Mesendoderm (in vitro differentiated cells): ENCODE measurements around the gene KDM5C.

ENCODE experiments used
- DNase-seq: peaks from one replicate; pipeline ENCODE4 v3.0.0; 2013
- H2AK5ac ChIP-seq: 2 replicates; pipeline ENCODE4 v1.6.1; 2013; ENCODE audit warnings: low read length, inconsistent platforms
- H2BK120ac ChIP-seq: 2 replicates; pipeline ENCODE4 v1.6.1; 2013; ENCODE audit warnings: low read depth, mild to moderate bottlenecking, low read length, moderate library complexity, mixed read lengths
- H2BK15ac ChIP-seq: replicated peaks from 2 replicates; pipeline ENCODE4 v1.6.1; 2013; ENCODE audit warnings: low read depth, mild to moderate bottlenecking, moderate library complexity
- H2BK5ac ChIP-seq: 2 replicates; pipeline ENCODE4 v1.6.1; 2013; ENCODE audit warnings: low read length, inconsistent platforms
- H3K18ac ChIP-seq: 2 replicates; pipeline ENCODE4 v1.6.1; 2013; ENCODE audit warnings: mild to moderate bottlenecking, low read length, mixed read lengths
- H3K23ac ChIP-seq: one replicate; pipeline ENCODE4 v1.6.1; 2013; ENCODE audit warnings: low read length
- H3K27ac ChIP-seq: 2 replicates; pipeline ENCODE4 v1.5.1; 2013; ENCODE audit warnings: low read depth, mild to moderate bottlenecking, inconsistent platforms, low read length, moderate library complexity
- H3K27me3 ChIP-seq: 2 replicates; pipeline ENCODE4 v1.6.1; 2013; ENCODE audit warnings: low read length, control low read depth, mild to moderate bottlenecking, inconsistent platforms; ENCODE audit not compliant: insufficient read depth, poor library complexity
- H3K36me3 ChIP-seq: 2 replicates; pipeline ENCODE4 v1.6.1; 2013; ENCODE audit warnings: low read length, inconsistent platforms; ENCODE audit not compliant: control insufficient read depth, insufficient read depth
- H3K4ac ChIP-seq: one replicate; pipeline ENCODE4 v1.6.1; 2013; ENCODE audit warnings: low read depth, mild to moderate bottlenecking, low read length, moderate library complexity
- H3K4me1 ChIP-seq: 2 replicates; pipeline ENCODE4 v1.6.1; 2013; ENCODE audit warnings: low read depth, low read length, inconsistent platforms; ENCODE audit not compliant: control insufficient read depth
- H3K4me2 ChIP-seq: 2 replicates; pipeline ENCODE4 v1.6.1; 2013; ENCODE audit warnings: low read length
- H3K4me3 ChIP-seq: 2 replicates; pipeline ENCODE4 v1.5.1; 2013; ENCODE audit warnings: mild to moderate bottlenecking, low read length
- H3K56ac ChIP-seq: one replicate; pipeline ENCODE4 v1.6.1; 2013; ENCODE audit warnings: low read length
- H3K79me1 ChIP-seq: 2 replicates; pipeline ENCODE4 v1.6.1; 2013; ENCODE audit warnings: low read length, inconsistent platforms
- H3K79me2 ChIP-seq: 2 replicates; pipeline ENCODE4 v1.6.1; 2013; ENCODE audit warnings: mild to moderate bottlenecking, low read length; ENCODE audit not compliant: control insufficient read depth, insufficient read depth
- H3K9ac ChIP-seq: 2 replicates; pipeline ENCODE4 v1.6.1; 2013; ENCODE audit warnings: low read length, inconsistent platforms
- H4K5ac ChIP-seq: one replicate; pipeline ENCODE4 v1.6.1; 2013; ENCODE audit warnings: low read length
- H4K8ac ChIP-seq: one replicate; pipeline ENCODE4 v1.6.1; 2013; ENCODE audit warnings: low read depth, mild to moderate bottlenecking, control low read depth, low read length, moderate library complexity
- WGBS: extraction: QIAGEN DNeasy Blood & Tissue Kit; methylation state at CpG from one replicate; pipeline ENCODE4 v1.1.7; 2013; ENCODE audit warnings: low lambda C conversion rate, missing lambda C conversion rate; ENCODE audit not compliant: insufficient coverage; ENCODE audit errors: extremely low coverage; 5-methylcytosine and 5-hydroxymethylcytosine counted together

KDM5C gene

DNA sequence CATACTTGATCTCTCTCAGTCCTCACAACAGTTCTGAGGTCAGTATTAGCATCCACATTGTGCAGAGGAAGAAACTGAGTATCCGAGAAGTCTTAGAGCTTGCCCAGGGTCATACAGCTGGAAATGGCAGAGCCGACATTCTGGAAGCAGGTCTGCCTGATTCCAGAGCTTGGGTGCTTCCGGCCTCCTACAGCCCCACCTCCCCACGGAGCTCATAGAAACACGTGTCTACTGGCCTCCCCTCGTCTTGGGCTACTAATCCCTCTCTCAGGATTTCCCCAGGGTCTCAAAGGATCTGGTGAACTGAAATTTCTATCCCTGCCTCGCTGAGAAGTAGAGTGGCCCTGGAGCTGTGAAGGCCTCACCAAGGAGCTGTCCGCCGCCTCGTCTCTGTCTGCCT, 12.0 kb upstream of the KDM5C start:
- DNase-seq: no peak
- WGBS: no CpG with 5 or more reads among the region's 10 CpGs
- no peak overlapping the region for H3K18ac ChIP-seq

DNA sequence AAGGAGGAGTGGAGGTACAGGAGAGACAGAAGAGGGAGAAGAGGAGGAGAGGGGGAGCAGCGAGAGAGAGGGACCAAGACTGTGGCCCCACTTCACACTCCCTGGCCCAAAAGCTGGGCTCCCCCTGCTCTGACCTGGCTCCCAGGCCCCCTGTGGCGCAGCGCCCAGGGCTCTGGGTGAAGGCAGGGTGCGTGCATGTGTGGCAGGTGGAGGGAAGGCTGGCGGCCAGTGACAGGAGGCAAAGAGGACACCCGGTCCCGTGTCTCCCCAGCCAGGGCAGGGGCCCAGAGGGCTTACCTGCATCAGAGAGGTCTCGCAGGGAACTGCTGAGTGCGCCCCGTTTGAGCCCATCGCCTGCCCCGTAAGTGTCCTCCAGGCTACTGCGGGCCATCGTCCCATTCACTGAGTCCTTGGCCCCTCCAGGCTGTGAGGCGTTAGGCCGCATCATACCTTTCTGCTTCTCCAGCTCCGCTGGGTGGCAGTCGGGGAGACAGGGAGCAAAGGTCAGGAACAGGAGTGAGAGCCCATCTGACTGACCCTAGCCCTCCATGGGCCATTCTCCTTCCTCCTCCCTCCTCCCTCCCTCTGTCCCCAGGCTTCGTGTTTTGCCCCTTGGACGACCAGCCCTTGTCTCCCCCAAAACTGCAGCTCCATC, 11.1 kb upstream of the KDM5C start:
- Histone ChIP-seq H3K4ac (no peak overlapping the region), H2AK5ac (no peak overlapping the region), H3K79me1 (no peaks in the 10 kb centered on the region), H3K36me3 (no peaks in the 10 kb centered on the region), H4K5ac (no peak overlapping the region), H3K4me1 (no peaks in the 10 kb centered on the region), H4K8ac (no peak overlapping the region), H2BK5ac (no peak overlapping the region), H3K79me2 (no peaks in the 10 kb centered on the region), H3K27ac (no peak overlapping the region), H3K27me3 (no peaks in the 10 kb centered on the region), H3K56ac (no peak overlapping the region), H3K18ac (no peak overlapping the region), H2BK120ac (no peak overlapping the region), H3K9ac (no peak overlapping the region), H2BK15ac (no peak overlapping the region), H3K4me2 (no peak overlapping the region), H3K23ac (no peak overlapping the region), H3K4me3 (no peak overlapping the region)
- DNase-seq: no peak
- WGBS: no CpG with 5 or more reads among the region's 20 CpGs

More for the DNA sequence above, 12.0 kb upstream of the KDM5C start:
- Histone ChIP-seq H3K56ac (no peak overlapping the region), H3K4ac (no peak overlapping the region), H3K79me2 (no peaks in the 10 kb centered on the region), H2BK15ac (no peak overlapping the region), H2AK5ac (no peak overlapping the region), H2BK120ac (no peak overlapping the region), H3K4me2 (no peak overlapping the region), H2BK5ac (no peak overlapping the region), H3K27me3 (no peaks in the 10 kb centered on the region), H3K9ac (no peak overlapping the region), H3K4me3 (no peak overlapping the region), H3K36me3 (no peaks in the 10 kb centered on the region), H4K8ac (no peak overlapping the region), H3K79me1 (no peaks in the 10 kb centered on the region), H3K23ac (no peak overlapping the region), H4K5ac (no peak overlapping the region), H3K27ac (no peak overlapping the region), H3K4me1 (no peaks in the 10 kb centered on the region)

DNA sequence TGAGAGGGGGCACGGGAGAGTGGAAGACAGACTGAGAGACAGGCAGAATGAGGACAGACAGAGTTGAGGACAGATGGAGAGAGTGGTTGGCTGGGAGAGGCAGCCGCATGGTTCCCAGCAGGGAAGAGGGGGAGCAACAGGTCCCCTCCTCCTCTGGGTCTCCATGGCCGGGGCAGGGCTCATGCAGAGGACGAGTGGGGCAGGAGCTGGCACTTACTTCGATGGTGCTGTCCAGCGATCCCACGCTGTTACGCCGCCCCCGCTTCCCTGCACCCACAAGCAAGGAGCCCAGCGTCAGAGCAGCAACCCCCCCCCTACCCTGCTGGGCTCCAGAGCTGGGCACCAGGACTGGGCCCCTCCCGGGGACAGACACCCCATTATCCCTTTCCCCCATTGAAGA, 10.6 kb upstream of the KDM5C start:
- Histone ChIP-seq H3K27me3 (no peaks in the 10 kb centered on the region), H3K36me3 (no peaks in the 10 kb centered on the region), H3K4ac (no peak overlapping the region), H3K4me2 (no peak overlapping the region), H3K27ac (no peak overlapping the region), H3K23ac (no peak overlapping the region), H4K8ac (no peak overlapping the region), H3K9ac (no peak overlapping the region), H2AK5ac (no peak overlapping the region), H2BK5ac (no peak overlapping the region), H3K4me1 (no peaks in the 10 kb centered on the region), H3K79me1 (no peaks in the 10 kb centered on the region), H3K4me3 (no peak overlapping the region), H3K56ac (no peak overlapping the region), H2BK120ac (no peak overlapping the region), H3K18ac (no peak overlapping the region), H4K5ac (no peak overlapping the region), H3K79me2 (no peaks in the 10 kb centered on the region), H2BK15ac (no peak overlapping the region)
- no peak for DNase-seq
- no CpG with 5 or more reads among the region's 12 CpGs for WGBS

DNA sequence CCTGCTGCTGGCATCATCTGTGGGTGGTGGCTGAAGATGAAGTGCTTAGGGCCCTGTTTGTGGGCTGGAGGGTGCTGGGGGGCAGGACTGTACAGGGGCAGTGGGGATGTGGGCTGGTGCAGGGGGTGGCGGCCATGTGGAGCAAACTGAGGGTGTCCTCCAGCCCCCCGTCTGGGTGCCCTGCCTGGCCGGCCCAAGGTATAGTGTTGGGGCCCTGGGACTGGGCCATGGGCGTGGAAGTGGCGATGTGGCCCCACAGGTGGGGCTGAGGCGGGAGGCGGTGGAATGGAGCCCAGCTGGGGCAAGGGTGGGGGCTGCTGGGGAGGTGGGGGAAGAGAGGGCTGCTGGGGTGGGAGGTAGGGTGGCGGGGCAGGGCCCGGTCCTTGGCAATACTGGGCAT, 9.5 kb upstream of the KDM5C start:
- H3K23ac ChIP-seq: no peak overlapping the region
- H2BK5ac ChIP-seq: no peak overlapping the region
- no peaks in the 10 kb centered on the region for H3K79me2 ChIP-seq
- no peak overlapping the region for H3K4ac ChIP-seq
- no peak overlapping the region for H4K8ac ChIP-seq
- no peak overlapping the region for H3K4me3 ChIP-seq
- H2BK15ac ChIP-seq: no peak overlapping the region
- no peak overlapping the region for H3K18ac ChIP-seq
- H3K4me2 ChIP-seq: no peak overlapping the region
- H3K27ac ChIP-seq: no peak overlapping the region
- H3K27me3 ChIP-seq: no peaks in the 10 kb centered on the region
- H4K5ac ChIP-seq: no peak overlapping the region
- H3K56ac ChIP-seq: no peak overlapping the region
- H3K4me1 ChIP-seq: no peaks in the 10 kb centered on the region
- H2AK5ac ChIP-seq: no peak overlapping the region
- H3K9ac ChIP-seq: no peak overlapping the region
- no peaks in the 10 kb centered on the region for H3K36me3 ChIP-seq
- no peak overlapping the region for H2BK120ac ChIP-seq
- WGBS: no CpG with 5 or more reads among the region's 9 CpGs
- no peaks in the 10 kb centered on the region for H3K79me1 ChIP-seq
- no peak for DNase-seq

DNA sequence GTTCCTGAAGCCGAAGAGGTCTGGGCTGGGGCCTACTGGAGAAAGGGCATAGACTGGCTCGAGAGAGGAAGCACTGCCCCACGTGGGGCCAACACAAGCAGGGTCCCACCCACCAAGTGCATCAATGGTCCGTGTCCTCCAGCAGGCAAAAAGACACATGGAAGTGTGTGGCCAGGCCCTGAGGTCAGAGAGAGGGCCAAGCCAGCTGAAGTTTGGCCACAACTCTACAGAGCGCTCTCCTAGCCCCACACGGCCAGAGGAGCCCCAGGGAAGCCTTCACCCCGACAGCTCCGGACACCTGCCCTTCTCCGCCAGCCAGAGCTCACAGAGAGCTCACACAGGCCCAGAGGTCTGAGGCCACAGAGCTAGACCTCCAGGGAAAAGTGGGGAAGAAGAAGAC, 8.5 kb upstream of the KDM5C start:
- Histone ChIP-seq H3K4me1 (no peaks in the 10 kb centered on the region), H3K56ac (no peak overlapping the region)

DNA sequence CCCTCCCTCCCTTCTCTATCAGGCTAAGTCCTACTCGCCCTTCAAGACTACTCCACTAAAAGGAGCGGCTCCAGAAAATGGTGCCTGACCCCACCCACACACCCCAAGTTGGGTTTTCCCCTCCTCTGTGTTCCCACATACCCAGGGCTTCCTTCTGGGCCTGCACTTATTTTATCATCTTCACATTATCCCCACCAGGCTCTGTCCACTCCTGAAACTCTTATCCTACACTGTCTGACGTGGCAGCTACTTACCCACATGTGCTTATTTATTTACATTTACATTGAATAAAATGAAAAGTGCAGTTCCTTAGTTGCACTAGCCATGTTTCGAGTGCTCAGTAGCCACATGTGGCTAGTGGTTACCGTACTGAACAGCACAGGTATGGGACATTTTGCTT, 5.1 kb upstream of the KDM5C start:
- Histone ChIP-seq H3K4me2 (no peak overlapping the region), H3K4me3 (no peak overlapping the region), H3K4me1 (no peaks in the 10 kb centered on the region), H4K8ac (no peak overlapping the region), H4K5ac (no peak overlapping the region), H3K36me3 (no peaks in the 10 kb centered on the region), H3K23ac (no peak overlapping the region), H2BK5ac (no peak overlapping the region), H3K9ac (no peak overlapping the region), H2BK120ac (no peak overlapping the region), H2BK15ac (no peak overlapping the region), H3K4ac (no peak overlapping the region), H3K18ac (no peak overlapping the region), H3K79me1 (no peaks in the 10 kb centered on the region), H3K27ac (no peak overlapping the region), H2AK5ac (no peak overlapping the region), H3K56ac (no peak overlapping the region), H3K79me2 (no peaks in the 10 kb centered on the region), H3K27me3 (no peaks in the 10 kb centered on the region)
- WGBS: no CpG with 5 or more reads among the region's 5 CpGs
- DNase-seq: no peak

More for the DNA sequence above, 8.5 kb upstream of the KDM5C start:
- H3K36me3 ChIP-seq: no peaks in the 10 kb centered on the region
- no peaks in the 10 kb centered on the region for H3K79me2 ChIP-seq
- H3K9ac ChIP-seq: no peak overlapping the region
- H3K27ac ChIP-seq: no peak overlapping the region
- H3K4ac ChIP-seq: no peak overlapping the region
- no peak overlapping the region for H3K18ac ChIP-seq
- H3K27me3 ChIP-seq: no peaks in the 10 kb centered on the region
- no peak overlapping the region for H4K8ac ChIP-seq
- DNase-seq: no peak
- H2BK15ac ChIP-seq: no peak overlapping the region
- no peaks in the 10 kb centered on the region for H3K79me1 ChIP-seq
- no peak overlapping the region for H3K4me3 ChIP-seq
- no peak overlapping the region for H2BK5ac ChIP-seq
- no CpG with 5 or more reads among the region's 9 CpGs for WGBS
- no peak overlapping the region for H2BK120ac ChIP-seq
- no peak overlapping the region for H4K5ac ChIP-seq
- H3K4me2 ChIP-seq: no peak overlapping the region
- no peak overlapping the region for H2AK5ac ChIP-seq
- H3K23ac ChIP-seq: no peak overlapping the region
